ENCODE measurements around the gene PPFIA3. TPM values are rescaled to one million over a fixed set of nuclear protein-coding genes. Genes with fewer than 3 reads are reported as not detected.

The PPFIA3 gene
- total RNA-seq, 4 donors from 2014 or later = 1.8 to 6.7 (median 3.5) TPM

DNA sequence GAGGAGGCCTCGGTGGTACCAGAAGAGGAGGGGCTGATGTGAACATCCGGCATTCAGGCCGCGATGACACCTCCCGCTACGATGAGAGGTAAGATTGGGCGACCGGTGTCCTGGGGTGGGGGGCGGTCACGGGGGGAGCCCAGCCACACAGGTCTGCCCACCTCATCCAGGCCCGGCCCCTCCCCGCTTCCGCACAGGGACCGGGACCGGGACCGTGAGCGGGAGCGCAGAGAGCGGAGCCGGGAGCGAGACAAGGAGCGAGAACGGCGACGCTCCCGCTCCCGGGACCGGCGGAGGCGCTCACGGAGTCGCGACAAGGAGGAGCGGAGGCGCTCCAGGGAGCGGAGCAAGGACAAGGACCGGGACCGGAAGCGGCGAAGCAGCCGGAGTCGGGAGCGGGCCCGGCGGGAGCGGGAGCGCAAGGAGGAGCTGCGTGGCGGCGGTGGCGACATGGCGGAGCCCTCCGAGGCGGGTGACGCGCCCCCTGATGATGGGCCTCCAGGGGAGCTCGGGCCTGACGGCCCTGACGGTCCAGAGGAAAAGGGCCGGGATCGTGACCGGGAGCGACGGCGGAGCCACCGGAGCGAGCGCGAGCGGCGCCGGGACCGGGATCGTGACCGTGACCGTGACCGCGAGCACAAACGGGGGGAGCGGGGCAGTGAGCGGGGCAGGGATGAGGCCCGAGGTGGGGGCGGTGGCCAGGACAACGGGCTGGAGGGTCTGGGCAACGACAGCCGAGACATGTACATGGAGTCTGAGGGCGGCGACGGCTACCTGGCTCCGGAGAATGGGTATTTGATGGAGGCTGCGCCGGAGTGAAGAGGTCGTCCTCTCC lies 11.5 kb upstream of the PPFIA3 start:
- H3K4me3 ChIP-seq = no peak overlapping the region
- no peak for DNase-seq (ENCODE audit: low spot score in 2 of 2)
- TF ChIP-seq POLR2A (IDR thresholded peaks at IDR 0.05) (no peak), EP300 (IDR thresholded peaks at IDR 0.05) (no peak)
- TF ChIP-seq, protein P1, sequence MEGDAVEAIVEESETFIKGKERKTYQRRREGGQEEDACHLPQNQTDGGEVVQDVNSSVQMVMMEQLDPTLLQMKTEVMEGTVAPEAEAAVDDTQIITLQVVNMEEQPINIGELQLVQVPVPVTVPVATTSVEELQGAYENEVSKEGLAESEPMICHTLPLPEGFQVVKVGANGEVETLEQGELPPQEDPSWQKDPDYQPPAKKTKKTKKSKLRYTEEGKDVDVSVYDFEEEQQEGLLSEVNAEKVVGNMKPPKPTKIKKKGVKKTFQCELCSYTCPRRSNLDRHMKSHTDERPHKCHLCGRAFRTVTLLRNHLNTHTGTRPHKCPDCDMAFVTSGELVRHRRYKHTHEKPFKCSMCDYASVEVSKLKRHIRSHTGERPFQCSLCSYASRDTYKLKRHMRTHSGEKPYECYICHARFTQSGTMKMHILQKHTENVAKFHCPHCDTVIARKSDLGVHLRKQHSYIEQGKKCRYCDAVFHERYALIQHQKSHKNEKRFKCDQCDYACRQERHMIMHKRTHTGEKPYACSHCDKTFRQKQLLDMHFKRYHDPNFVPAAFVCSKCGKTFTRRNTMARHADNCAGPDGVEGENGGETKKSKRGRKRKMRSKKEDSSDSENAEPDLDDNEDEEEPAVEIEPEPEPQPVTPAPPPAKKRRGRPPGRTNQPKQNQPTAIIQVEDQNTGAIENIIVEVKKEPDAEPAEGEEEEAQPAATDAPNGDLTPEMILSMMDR (IDR thresholded peaks at IDR 0.05) = no peak
- H3K27me3 ChIP-seq = no peaks in the 10 kb centered on the region
- no peak overlapping the region for H3K27ac ChIP-seq
- peaks cover 0 to 65% (median 22%) of the 10 kb centered on the region in 3 donors for H3K36me3 ChIP-seq
- no peaks in the 10 kb centered on the region for H3K9me3 ChIP-seq
- peaks cover 0 to 14% (median 0%) of the 10 kb centered on the region in 4 donors for H3K4me1 ChIP-seq
- WGBS, 2 donors = 95 to 96% methylated on average over 93 of the region's 93 CpGs

DNA sequence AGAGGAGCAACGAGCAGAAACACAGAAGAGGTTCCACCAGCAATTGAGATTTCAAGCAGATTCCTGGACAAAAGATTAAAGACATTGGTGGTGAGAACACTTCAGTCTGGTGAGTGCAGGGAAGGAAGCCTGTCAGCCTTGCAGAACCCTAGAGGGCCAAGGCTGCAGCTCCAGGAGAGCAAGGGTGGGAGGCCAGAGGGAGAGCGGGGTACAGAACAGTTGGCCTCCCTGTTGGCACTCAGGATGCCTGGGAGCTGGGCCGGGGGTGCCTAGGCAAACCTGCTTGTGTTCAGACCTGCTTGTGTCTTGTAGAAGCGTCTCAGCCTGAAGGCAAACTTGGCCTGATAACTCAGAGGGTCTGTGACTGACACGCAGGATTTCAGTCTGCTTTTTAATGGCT lies 10.3 kb upstream of the PPFIA3 start:
- no peak for DNase-seq (ENCODE audit: low spot score in 2 of 2)
- no peaks in the 10 kb centered on the region for H3K27me3 ChIP-seq
- TF ChIP-seq EP300 (IDR thresholded peaks at IDR 0.05) (no peak), POLR2A (IDR thresholded peaks at IDR 0.05) (no peak)
- TF ChIP-seq, protein P1 (IDR thresholded peaks at IDR 0.05) = no peak
- H3K27ac ChIP-seq = no peak overlapping the region
- 78 to 83% methylated on average over 5 of the region's 5 CpGs for WGBS, 2 donors
- H3K4me1 ChIP-seq = peaks cover 0 to 23% (median 6%) of the 10 kb centered on the region in 4 donors
- H3K36me3 ChIP-seq = peaks cover 0 to 53% (median 20%) of the 10 kb centered on the region in 3 donors
- H3K9me3 ChIP-seq = no peaks in the 10 kb centered on the region
- H3K4me3 ChIP-seq = no peak overlapping the region

DNA sequence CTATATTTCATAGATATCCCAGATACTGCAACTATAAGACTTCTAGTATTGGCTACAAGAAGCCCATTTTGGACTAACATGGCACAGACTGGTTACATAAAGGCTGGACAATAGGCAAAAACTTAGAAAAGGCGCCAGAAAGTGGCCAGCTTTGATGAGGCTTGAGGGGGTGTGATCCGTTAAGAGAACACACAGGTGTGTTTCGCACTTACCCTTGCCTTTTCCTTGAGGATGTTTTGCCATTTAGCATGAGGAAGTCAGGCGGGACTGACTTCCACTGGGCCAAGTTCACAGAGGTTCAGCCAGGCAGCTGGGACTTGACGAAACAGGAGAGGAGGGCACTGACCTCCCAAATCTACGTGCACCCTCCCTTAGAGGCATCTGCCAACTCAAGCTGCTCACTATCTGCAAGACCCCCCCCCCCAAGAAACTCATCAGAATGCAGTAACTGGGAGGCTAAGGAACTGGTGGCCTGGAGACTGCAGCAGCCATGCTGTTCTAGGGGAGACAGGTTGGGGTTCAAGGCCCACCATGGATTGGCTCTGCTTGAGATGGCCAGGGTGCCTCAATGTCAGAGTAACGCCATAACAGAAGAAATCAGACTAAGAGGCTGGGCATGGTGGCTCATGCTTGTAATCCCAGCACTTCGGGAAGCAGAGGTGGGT lies 9.6 kb upstream of the PPFIA3 start:
- H3K27ac ChIP-seq = peak overlapping the region in 1 of 4 donors; percentile 36
- 79 to 84% methylated on average over 8 of the region's 8 CpGs for WGBS, 2 donors
- no peak for TF ChIP-seq EP300 (IDR thresholded peaks at IDR 0.05)
- no peak for TF ChIP-seq POLR2A (IDR thresholded peaks at IDR 0.05)
- TF ChIP-seq, protein P1 (IDR thresholded peaks at IDR 0.05) = no peak

DNA sequence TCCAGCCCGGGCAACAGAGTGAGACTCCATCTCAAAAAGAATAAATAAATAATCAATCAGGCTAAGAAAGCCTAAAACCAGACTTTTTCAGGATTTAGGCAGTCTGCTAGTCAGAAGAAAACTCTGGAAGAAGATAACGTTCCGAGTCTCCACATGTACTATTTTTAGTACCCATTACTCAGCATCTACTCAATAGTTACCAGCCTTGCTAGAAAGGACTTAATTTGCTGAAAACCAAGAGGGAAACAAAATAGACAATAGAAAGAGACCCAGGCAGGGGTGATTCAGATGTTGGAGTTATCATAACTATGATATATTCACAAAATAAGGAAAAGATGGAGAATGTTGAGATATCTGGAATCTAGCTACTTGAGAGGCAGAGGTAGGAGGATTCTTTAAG lies 8.8 kb upstream of the PPFIA3 start:
- H3K9me3 ChIP-seq = no peaks in the 10 kb centered on the region
- H3K27ac ChIP-seq = peak overlapping the region in 1 of 4 donors; percentile 36
- peaks cover 0 to 38% (median 9%) of the 10 kb centered on the region in 3 donors for H3K36me3 ChIP-seq
- peaks cover 0 to 29% (median 6%) of the 10 kb centered on the region in 4 donors for H3K4me1 ChIP-seq
- H3K27me3 ChIP-seq = no peaks in the 10 kb centered on the region
- WGBS, 2 donors = 30 to 40% methylated on average over 3 of the region's 3 CpGs
- H3K4me3 ChIP-seq = no peak overlapping the region
- TF ChIP-seq, protein P1 (IDR thresholded peaks at IDR 0.05) = no peak
- TF ChIP-seq POLR2A (IDR thresholded peaks at IDR 0.05) (no peak), EP300 (IDR thresholded peaks at IDR 0.05) (no peak)
- no peak for DNase-seq (ENCODE audit: low spot score in 2 of 2)

More for the DNA sequence above, 9.6 kb upstream of the PPFIA3 start:
- Histone ChIP-seq H3K36me3 (peaks cover 0 to 46% (median 14%) of the 10 kb centered on the region in 3 donors), H3K4me1 (peaks cover 0 to 24% (median 6%) of the 10 kb centered on the region in 4 donors), H3K9me3 (no peaks in the 10 kb centered on the region), H3K4me3 (no peak overlapping the region), H3K27me3 (no peaks in the 10 kb centered on the region)
- DNase-seq (ENCODE audit: low spot score in 2 of 2) = no peak

Measured in tibial nerve (tissue), 4 donors.